Inflammatory macrophage treated with lipopolysaccharide for 1 hour (primary cell): ENCODE results near the gene CHRNA4.
"Not testable (repeated sequence)": the region's sequence is repeated elsewhere in the genome, so short reads cannot be mapped to it uniquely, and the experiment has no call there.

Source experiments
- DNase-seq, 2 donors: peaks; one replicate each; pipeline ENCODE4 v3.0.0-alpha.2; 2020 to 2022

The CHRNA4 gene

GRCh38 chr20:63347950-63348827, 13.0 kb downstream of the CHRNA4 start:
- DNase-seq, result no peak

GRCh38 chr20:63347081-63347741, 13.9 kb downstream of the CHRNA4 start:
- DNase-seq, result no peak

- DNase-seq, result no peak
These were observed 14.7 kb downstream of the CHRNA4 start for GRCh38 chr20:63346131-63347080.

GRCh38 chr20:63345328-63346100, 15.6 kb downstream of the CHRNA4 start:
- DNase-seq, result no peak

- DNase-seq, result no peak
These were observed 16.4 kb downstream of the CHRNA4 start for GRCh38 chr20:63344616-63345327.

- no peak for DNase-seq
These were observed 17.4 kb downstream of the CHRNA4 start for GRCh38 chr20:63343460-63344445.

GRCh38 chr20:63342561-63343459, 18.3 kb downstream of the CHRNA4 start:
- DNase-seq, result no peak

GRCh38 chr20:63340158-63340688, 20.9 kb downstream of the CHRNA4 start:
- not testable (repeated sequence) for DNase-seq

GRCh38 chr20:63339154-63340094, 21.7 kb downstream of the CHRNA4 start:
- DNase-seq, result peak in 1 of 2 donors; percentile 0

GRCh38 chr20:63337786-63338420, 23.2 kb downstream of the CHRNA4 start:
- DNase-seq, result no peak

GRCh38 chr20:63336232-63336752, 24.9 kb downstream of the CHRNA4 start:
- no peak for DNase-seq

- DNase-seq, result no peak
These were observed 25.4 kb downstream of the CHRNA4 start for GRCh38 chr20:63335711-63336110.

- not testable (repeated sequence) for DNase-seq
These were observed 26.1 kb downstream of the CHRNA4 start for GRCh38 chr20:63335060-63335459.

- DNase-seq, result no peak
These were observed 26.8 kb downstream of the CHRNA4 start for GRCh38 chr20:63334356-63334755.

- DNase-seq, result no peak
These were observed 27.8 kb downstream of the CHRNA4 start for GRCh38 chr20:63333241-63333836.

- DNase-seq, result no peak
These were observed 28.5 kb downstream of the CHRNA4 start for GRCh38 chr20:63332488-63333240.
